ELR (cell line): ENCODE results near the gene PPP3CA.

ENCODE experiments used
- DNase-seq: peaks from one replicate; pipeline ENCODE4 v3.0.0-alpha.2; 2015; ENCODE audit warnings: low read depth

PPP3CA gene

GRCh38 chr4:101049549-101050001, 297.8 kb downstream of the PPP3CA start:
- DNase-seq, result no peak

DNA sequence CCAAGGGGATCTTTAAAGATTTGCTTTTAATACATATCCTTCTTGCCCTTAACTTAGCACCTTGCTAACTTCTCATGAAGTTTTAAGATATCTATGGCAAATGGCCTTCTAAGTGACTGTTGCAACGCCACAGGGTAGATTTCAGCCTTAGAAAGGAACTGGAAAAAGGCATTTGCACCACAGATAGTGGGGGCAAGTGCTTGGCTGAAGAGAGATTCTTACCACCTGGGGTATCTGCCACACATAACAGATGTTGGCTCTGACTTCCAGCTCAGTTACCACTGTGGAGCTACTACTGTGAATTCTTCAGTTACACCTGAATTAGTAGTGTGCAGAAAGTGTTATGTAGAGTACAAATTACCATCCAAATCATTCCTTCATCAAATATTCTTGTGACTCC, 302.6 kb downstream of the PPP3CA start:
- DNase-seq, result no peak

GRCh38 chr4:101042847-101043246, 304.5 kb downstream of the PPP3CA start:
- DNase-seq, result no peak

- DNase-seq, result no peak
These were observed 306.6 kb downstream of the PPP3CA start for GRCh38 chr4:101040776-101041175.

- no peak for DNase-seq
These were observed 308.0 kb downstream of the PPP3CA start for GRCh38 chr4:101039367-101039766.

- no peak for DNase-seq
These were observed 309.4 kb downstream of the PPP3CA start for GRCh38 chr4:101037938-101038413.

DNA sequence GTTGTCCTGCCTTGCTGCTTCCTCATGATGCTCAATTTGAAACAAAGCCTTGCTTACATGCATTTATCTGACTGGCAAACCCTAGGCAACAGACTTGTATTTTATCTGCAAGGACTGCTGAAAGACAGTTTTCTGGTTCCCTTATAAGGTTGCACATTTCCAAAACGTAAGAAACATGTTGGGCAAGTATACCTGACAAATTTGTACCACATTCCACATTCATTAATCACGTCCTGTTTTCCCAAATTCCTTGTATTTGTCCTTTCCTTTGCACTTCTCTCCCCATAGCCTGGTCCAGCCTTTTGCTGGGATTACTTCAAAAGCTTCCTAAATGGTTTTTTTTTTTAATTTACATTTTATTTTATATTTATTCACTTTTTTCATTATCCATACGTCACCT, 310.1 kb downstream of the PPP3CA start:
- no peak for DNase-seq

DNA sequence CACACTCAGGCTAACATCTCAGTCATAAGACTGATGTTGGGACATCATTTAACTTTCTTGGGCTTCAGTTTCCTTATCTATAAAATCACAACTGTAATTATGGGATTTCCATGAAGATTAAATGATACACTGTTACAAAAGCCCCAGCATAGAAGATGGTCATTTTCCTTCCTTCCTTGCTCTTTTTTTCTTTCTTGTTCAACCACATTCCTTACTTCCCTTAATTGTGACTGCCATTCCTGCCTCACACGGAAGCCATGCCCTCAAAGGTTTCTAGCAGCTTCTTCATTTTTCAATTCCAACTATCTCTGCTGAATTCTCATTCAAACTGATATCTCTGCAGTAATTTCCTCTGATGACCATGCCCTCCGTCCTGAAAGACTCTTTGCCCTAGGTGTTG, 311.8 kb downstream of the PPP3CA start:
- no peak for DNase-seq

- no peak for DNase-seq
These were observed 313.3 kb downstream of the PPP3CA start for GRCh38 chr4:101033986-101034385.

- DNase-seq, result no peak
These were observed 314.8 kb downstream of the PPP3CA start for GRCh38 chr4:101032541-101032940.

DNA sequence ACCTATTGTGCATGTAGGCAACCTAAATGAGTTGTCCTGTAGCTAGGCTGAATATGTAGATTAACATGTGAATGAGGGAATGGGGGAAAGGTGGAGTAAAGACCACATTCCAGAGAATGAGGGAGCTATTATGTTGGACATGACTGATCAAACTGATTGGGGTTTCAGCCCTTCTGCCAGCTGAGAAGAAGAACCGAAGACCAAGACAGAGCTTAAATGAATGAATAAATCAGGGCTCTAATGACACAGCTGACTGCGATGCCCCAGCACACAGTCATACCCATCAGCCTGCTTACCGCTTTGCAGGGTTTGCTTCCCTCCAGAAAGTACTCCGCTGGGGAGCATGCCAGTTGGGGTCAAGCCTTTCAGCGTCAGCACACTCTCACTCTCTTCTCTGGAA, 315.4 kb downstream of the PPP3CA start:
- DNase-seq, result no peak

DNA sequence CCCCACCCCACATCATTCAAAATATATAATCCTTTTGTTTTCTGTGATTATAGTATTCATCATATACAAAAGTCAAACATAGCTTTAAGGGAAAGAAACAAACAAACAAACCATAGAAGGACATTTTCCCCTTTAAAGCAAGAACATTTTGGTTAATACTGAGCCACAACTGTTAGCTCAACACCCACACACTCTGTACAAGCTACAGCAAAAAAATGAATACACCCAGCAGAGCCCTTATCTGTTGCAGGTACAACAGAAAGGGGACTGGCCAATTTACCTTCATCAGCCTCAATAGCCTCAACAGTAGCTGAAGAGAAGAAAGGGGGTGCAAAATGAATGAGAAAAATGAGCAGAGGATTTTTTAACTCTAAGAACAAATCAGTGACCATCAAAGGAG, 318.4 kb downstream of the PPP3CA start:
- DNase-seq, result no peak

- no peak for DNase-seq
These were observed 319.6 kb downstream of the PPP3CA start for GRCh38 chr4:101027721-101028120.

DNA sequence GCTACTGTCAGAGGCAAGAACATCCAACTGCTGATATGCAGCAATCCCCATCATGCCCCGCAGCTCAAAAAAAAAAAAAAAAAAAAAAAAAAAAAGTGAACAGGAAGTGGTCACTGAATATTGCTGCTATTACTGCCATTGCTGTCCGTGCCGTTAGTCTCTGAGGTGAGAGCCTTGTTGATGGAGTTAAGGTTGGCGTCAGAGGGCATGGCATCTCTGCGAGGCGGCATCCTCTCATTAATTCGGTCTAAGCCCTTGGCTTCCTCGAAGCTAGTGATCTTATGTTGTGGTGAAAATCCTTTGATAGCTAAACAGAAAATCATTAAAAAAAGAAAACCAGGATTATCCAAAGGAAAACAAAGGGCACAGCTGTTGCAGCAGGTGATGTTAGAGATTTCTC, 321.6 kb downstream of the PPP3CA start:
- no peak for DNase-seq

- peak; percentile 46 for DNase-seq
These were observed 324.9 kb downstream of the PPP3CA start for GRCh38 chr4:101022151-101023024.

GRCh38 chr4:101020956-101021355, 326.4 kb downstream of the PPP3CA start:
- peak; percentile 83 for DNase-seq

DNA sequence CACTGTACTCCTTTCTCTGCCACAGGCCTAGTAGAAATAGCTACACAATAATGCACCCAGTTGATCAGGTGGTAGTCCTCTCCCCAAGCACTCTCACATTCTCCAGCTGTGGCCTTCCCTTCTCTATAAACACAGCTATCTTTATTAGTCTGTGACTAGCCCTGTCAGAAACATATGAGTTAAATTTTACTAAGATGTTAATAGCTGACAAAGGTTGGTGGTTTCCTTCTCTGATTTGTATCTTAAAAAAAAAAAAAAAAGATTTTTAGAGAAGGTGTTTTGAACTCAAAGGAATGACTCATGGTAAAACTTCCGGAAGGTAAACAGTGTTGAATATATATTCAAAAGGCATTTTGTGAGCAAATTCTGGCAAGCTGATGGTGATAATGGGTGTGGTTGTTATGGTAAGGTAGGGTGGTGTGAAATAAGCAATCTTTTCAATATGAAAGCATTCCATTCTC, 327.4 kb downstream of the PPP3CA start:
- DNase-seq, result peak; percentile 44

DNA sequence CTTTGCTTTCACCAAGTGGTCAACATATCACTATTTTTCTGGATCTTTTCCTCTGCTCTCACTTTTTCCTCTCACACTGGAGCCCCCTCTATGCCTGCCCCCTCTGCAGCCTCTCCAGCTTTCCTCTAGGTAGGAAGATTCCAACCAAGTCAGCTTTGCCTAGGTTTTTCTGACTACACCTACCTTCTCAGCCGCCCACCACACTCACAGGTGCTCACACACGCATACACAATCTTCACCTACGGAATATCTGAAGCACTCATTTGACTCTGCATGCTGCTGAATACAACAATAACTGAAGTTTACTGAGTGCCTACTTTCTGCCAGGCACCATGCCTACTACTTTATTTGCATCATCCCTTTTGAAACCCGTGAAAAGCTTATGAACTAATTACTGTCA, 328.0 kb downstream of the PPP3CA start:
- DNase-seq, result no peak

- no peak for DNase-seq
These were observed 328.5 kb downstream of the PPP3CA start for GRCh38 chr4:101018836-101019235.

DNA sequence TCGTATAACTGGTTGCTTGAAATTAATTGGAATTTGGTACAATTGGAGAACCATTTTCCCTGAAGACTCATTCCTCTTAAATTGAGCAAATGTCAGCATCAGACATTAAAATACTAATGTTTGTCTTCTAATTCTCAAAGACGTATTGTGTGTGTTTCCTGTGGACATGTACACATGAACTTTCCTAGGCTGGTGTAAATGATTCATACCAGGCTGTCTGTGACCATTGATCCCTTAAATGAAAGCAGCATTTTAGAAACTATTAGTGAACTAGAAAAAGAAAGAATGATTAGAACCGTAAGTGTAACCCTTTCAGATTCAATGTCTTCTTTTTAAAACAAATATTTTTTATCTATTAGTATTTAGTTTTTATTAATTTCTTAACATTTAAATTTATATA, 332.9 kb downstream of the PPP3CA start:
- DNase-seq, result no peak

- no peak for DNase-seq
These were observed 336.3 kb downstream of the PPP3CA start for GRCh38 chr4:101010987-101011386.

GRCh38 chr4:101009471-101009870, 337.9 kb downstream of the PPP3CA start:
- no peak for DNase-seq

GRCh38 chr4:101008503-101008902, 338.8 kb downstream of the PPP3CA start:
- DNase-seq, result no peak

DNA sequence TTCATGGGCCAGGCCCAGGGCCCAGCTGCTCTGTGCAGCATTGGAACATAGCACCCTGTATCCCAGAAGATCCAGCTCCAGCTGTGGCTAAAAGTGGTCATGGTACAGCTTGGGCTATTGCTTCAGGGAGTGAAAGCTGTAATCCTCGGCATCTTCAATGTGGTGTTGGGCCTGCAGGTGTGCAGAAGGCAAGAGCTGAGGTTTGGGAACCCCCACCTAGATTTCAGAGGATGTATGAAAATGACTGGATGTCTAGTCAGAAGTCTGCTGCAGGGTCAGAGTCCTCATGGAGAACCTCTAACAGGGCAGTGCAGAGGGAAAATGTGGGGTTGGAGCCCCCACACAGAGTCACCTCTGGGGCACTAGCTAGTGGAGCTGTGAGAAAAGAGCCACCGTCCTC, 341.7 kb downstream of the PPP3CA start:
- no peak for DNase-seq
